Cerebellar cortex (tissue), 1 donor: Measurements from ENCODE around the gene GARNL3.

Experiments
- DNase-seq: peaks from one replicate; pipeline ENCODE4 v3.0.0-alpha.2; 2015; ENCODE audit warnings: low spot score

The GARNL3 gene

GRCh38 chr9:127308652-127309434, 44.3 kb downstream of the GARNL3 start:
- no peak for DNase-seq

DNA sequence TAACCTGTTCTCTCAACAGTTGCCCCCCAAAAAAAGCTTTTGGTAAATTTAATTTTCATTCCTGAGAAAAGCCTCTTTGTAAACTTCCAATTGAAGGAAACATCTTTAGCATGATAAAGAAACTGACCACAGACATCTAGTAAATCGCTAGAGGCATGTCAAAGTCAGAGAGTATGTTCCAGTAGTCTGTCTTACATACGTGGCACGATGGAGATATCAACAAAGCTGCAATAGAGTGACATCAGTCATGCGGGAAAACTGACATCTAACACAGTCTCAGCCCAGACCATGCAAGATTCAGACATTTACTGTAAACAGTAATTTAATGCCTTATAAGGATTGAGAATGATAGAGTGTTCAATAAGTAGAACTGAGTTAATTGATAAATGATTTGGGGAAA, 45.1 kb downstream of the GARNL3 start:
- DNase-seq: no peak

DNA sequence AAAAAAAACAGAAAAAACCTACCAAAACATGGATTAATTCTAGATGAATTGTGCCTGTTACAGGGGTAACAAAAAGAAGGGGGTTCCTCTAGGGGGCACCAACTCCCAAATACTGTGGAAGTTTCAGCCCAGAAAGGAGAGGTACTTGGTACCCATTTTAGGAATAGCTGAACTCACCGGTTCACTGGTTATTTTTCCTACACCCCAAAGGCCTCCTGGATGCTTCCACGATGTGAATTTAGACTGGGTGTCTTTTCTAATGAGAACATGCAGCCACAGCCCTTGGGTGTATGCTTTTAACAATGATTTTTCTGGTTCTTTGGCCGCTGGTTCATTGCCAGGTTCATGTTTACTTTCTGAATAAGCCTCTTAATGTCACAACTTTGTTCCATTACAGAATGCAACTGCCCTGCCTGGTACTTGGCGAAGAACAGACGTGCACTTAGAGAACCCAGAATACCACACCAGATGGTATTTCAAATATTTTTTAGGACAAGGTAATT, 46.7 kb downstream of the GARNL3 start:
- no peak for DNase-seq

GRCh38 chr9:127313042-127313560, 48.5 kb downstream of the GARNL3 start:
- peak; percentile 73 for DNase-seq

- no peak for DNase-seq
These were observed 50.3 kb downstream of the GARNL3 start for GRCh38 chr9:127314911-127315310.

GRCh38 chr9:127316586-127317323, 52.2 kb downstream of the GARNL3 start:
- DNase-seq: no peak

- no peak for DNase-seq
These were observed 54.1 kb downstream of the GARNL3 start for GRCh38 chr9:127318651-127319167.

DNA sequence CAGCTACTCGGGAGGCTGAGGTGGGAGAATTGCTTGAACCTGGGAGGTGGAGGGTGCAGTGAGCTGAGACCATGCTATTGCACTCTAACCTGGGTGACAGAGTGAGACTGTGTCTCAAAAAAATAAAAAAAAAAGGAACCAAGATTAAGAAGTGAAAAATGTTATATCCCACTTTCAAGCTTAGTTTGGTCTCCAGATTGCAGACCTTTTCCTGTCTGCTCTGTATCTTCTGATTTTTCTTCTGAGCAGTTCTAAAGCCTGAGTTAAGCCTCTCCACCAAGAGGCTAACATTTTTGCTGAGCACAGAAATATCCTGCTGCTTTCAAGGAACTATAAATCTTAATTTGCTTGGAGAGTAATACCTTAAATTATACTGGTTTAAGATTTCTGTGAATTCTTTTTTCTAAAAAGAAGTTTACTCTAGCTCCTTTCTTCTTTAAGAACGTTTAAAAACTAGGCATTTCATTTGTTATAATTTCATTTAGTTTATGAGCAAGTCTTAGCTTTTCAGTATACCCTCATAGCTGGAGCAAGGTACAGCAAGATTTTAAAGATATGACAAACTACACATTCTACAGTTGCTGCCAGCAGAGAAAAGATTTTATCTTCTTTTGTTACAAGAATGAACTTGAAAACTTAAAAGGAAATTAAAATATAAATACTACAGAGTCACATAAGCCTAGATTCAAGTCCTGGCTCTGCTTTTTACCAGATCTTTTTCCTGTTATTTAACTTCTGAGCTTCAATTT, 55.0 kb downstream of the GARNL3 start:
- no peak for DNase-seq

DNA sequence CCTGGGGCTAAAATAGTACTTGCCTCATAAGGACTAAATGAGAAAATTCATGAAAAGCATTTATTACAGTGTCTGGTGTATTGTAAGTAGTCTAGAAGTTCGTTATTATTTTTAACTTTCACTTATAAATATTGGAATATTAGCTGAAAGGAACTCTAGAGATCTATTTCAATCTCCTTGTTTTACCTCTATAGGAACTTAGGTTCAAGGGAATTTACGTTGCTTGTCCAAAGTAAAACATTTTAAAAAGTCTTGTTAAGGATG, 55.5 kb downstream of the GARNL3 start:
- DNase-seq: no peak

DNA sequence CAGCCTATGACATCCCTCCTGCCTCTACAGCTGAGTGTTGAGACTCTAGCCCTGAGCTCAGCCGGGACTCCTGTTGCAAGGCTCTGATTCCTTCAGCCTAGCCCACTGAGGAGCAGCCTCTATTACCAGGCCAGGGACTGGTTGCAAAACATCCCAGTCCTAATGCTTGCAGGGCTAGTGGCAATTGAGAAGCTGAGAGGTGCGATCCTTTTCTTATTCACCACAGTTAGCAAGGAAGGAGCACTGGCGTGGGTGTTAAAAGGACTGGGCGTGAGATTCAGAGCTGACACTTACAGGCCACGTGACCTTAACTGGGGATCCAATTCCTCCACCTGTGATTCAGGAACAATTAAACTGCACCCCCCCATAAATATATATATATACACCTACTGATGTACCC, 58.8 kb downstream of the GARNL3 start:
- DNase-seq: no peak

DNA sequence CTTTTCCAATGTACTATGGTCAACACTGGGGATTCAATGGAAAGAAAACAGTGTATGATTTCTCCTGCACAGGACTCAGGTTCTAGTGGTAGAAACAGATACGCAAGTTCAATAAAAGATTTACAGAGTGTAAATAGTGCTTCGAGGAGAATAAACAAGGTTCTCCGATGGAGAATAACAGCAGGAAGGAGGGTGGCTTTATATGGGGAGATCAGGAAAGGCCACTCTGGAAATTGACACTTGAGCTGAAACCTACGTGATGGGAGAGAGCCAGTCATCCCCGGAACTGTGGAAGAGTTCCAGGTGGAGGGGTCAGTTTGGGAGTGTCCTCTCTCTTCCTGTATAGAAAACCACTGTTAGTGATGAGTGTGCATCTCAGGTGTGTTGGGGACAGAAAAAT, 65.9 kb downstream of the GARNL3 start:
- DNase-seq: no peak

- DNase-seq: no peak
These were observed 68.9 kb downstream of the GARNL3 start for GRCh38 chr9:127333221-127334064.

- no peak for DNase-seq
These were observed 70.2 kb downstream of the GARNL3 start for GRCh38 chr9:127334725-127335124.

DNA sequence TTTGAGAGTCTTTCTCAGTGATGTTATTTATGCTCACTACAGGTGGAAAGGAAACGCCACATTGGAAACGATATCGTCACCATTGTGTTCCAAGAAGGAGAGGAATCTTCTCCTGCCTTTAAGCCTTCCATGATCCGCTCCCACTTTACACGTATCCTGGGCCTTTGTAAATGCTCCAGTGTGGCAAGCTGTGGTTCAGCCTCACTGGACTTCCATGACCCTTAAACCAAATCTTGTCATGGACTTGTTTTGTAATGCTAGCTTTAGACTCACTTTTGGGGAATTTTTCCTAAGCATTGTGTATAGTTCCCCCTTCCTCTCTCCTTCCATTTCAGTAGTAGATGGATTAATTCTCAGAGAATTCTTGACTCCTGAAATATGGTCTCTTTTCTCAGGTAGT, 71.5 kb downstream of the GARNL3 start:
- no peak for DNase-seq

- DNase-seq: peak; percentile 66
These were observed 72.2 kb downstream of the GARNL3 start for GRCh38 chr9:127336506-127337352.

GRCh38 chr9:127340721-127341120, 76.1 kb downstream of the GARNL3 start:
- DNase-seq: peak; percentile 52

DNA sequence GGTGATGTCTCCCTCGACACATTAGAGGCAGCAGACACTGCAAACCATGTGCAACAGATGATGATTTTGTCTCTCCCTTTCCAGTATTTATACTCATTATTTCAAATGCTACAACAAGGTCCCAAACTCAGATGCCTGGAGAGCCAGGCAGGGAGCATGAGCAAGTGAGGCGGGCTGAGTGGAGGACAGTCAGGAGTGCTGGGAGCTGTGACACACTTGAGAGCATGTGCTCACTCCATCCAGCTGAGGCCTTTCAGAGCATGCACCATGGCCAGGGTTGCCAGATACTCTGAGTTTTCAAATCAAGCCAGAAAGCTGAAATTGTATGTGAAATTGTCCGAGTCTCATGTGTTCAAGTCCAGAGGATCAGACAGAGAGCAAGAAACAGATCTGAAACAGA, 76.6 kb downstream of the GARNL3 start:
- DNase-seq: no peak

GRCh38 chr9:127344368-127345000, 79.9 kb downstream of the GARNL3 start:
- no peak for DNase-seq

GRCh38 chr9:127345566-127345965, 81.0 kb downstream of the GARNL3 start:
- DNase-seq: no peak

- no peak for DNase-seq
These were observed 82.0 kb downstream of the GARNL3 start for GRCh38 chr9:127346584-127346983.
